Ishikawa (cell line): ENCODE measurements around the gene CIC.

Experiments used
- CEBPB ChIP-seq: IDR thresholded peaks from 2 replicates; pipeline ENCODE4 v1.6.1; 2012
- EP300 ChIP-seq: IDR thresholded peaks from 2 replicates; pipeline ENCODE4 v1.6.1; 2012; ENCODE audit warnings: borderline replicate concordance
- RAD21 ChIP-seq: IDR thresholded peaks from 2 replicates; pipeline ENCODE4 v1.6.1; 2012; ENCODE audit warnings: low read depth
- TAF1 ChIP-seq: IDR thresholded peaks from 2 replicates; pipeline ENCODE4 v1.6.1; 2012; ENCODE audit warnings: low read depth, mild to moderate bottlenecking
- ZBTB7A ChIP-seq: IDR thresholded peaks from 2 replicates; pipeline ENCODE4 v1.6.1; 2012; ENCODE audit warnings: low read depth
- TF ChIP-seq, protein P1 (sequence below): IDR thresholded peaks from 2 replicates; pipeline ENCODE4 v1.6.1; 2012
- TF ChIP-seq, protein P2 (sequence below): IDR thresholded peaks from 2 replicates; pipeline ENCODE4 v1.6.1; 2012; ENCODE audit warnings: low read depth, mild to moderate bottlenecking

DNA sequence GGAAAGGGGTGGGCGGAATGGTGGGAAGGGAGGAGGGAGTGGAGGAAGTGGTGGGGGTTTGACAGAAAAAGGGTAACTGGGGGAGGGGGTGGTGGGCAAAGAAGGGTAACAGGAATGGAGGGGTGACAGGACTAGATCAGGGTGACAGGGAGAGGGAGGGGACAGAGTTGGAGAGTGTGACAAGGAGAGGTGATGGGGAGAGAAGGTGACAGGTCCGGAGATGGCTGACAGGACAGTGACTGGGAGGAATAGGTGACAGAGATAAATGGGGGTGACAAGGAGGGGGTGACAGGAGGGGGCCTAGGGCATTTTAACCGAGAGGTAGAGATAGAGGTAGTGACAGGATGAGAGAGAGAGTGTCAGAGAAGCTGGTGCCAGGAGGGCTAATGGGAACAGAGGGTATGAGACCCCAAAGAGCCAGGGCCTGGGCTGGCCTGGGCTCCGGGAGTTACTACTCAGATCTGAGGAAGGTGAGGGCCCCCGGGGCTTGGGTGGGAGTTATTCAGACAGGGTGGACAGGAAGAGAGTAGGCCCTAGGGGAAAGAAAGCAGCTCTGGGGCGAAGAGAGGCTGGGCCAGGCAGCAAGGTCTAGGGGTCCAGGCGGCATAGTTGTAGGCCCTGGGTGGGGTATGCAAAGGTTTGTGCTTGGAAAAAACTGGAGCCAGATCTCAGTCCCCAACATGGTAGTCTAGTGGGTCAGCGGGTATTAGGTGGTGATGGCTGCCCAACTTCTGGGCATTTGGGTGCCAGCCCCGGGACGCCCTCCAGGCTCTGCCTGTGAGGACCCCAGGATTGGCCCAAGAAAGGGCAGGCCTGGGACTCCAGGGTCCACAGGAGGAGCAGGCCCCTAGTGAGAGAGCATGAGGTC lies 660 bp downstream of the CIC start:
- TF ChIP-seq, protein P1, sequence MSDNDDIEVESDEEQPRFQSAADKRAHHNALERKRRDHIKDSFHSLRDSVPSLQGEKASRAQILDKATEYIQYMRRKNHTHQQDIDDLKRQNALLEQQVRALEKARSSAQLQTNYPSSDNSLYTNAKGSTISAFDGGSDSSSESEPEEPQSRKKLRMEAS: no peak
- TF ChIP-seq CEBPB (no peak), TAF1 (no peak), EP300 (no peak), ZBTB7A (no peak), RAD21 (no peak)
- TF ChIP-seq, protein P2, sequence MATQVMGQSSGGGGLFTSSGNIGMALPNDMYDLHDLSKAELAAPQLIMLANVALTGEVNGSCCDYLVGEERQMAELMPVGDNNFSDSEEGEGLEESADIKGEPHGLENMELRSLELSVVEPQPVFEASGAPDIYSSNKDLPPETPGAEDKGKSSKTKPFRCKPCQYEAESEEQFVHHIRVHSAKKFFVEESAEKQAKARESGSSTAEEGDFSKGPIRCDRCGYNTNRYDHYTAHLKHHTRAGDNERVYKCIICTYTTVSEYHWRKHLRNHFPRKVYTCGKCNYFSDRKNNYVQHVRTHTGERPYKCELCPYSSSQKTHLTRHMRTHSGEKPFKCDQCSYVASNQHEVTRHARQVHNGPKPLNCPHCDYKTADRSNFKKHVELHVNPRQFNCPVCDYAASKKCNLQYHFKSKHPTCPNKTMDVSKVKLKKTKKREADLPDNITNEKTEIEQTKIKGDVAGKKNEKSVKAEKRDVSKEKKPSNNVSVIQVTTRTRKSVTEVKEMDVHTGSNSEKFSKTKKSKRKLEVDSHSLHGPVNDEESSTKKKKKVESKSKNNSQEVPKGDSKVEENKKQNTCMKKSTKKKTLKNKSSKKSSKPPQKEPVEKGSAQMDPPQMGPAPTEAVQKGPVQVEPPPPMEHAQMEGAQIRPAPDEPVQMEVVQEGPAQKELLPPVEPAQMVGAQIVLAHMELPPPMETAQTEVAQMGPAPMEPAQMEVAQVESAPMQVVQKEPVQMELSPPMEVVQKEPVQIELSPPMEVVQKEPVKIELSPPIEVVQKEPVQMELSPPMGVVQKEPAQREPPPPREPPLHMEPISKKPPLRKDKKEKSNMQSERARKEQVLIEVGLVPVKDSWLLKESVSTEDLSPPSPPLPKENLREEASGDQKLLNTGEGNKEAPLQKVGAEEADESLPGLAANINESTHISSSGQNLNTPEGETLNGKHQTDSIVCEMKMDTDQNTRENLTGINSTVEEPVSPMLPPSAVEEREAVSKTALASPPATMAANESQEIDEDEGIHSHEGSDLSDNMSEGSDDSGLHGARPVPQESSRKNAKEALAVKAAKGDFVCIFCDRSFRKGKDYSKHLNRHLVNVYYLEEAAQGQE: no peak
